Measurements from ENCODE around the gene NKAP.
"Not testable (repeated sequence)": the region's sequence is repeated elsewhere in the genome, so short reads cannot be mapped to it uniquely, and the experiment has no call there.

The NKAP gene

GRCh38 chrX:119917877-119918276 is 25.7 kb downstream of the NKAP start:
- Histone ChIP-seq H3K4me3 (ENCODE audit: low read depth, low read length) (no peak overlapping the region), H3K27me3 (no peaks in the 10 kb centered on the region), H3K9me3 (no peaks in the 10 kb centered on the region), H3K36me3 (no peaks in the 10 kb centered on the region), H3K4me1 (no peaks in the 10 kb centered on the region)
- no peak for DNase-seq
- no peak for TF ChIP-seq CTCF (IDR thresholded peaks at IDR 0.05; ENCODE audit: low read depth, low read length)

- no peak for DNase-seq
- no peaks in the 10 kb centered on the region for H3K9me3 ChIP-seq
- H3K4me3 ChIP-seq (ENCODE audit: low read depth, low read length) = no peak overlapping the region
- H3K4me1 ChIP-seq = no peaks in the 10 kb centered on the region
- H3K27me3 ChIP-seq = no peaks in the 10 kb centered on the region
- no peak for TF ChIP-seq CTCF (IDR thresholded peaks at IDR 0.05; ENCODE audit: low read depth, low read length)
- H3K36me3 ChIP-seq = no peaks in the 10 kb centered on the region
Observed at GRCh38 chrX:119916310-119916709, 27.2 kb downstream of the NKAP start.

- H3K27me3 ChIP-seq = no peaks in the 10 kb centered on the region
- TF ChIP-seq CTCF (IDR thresholded peaks at IDR 0.05; ENCODE audit: low read depth, low read length) = no peak
- H3K9me3 ChIP-seq = no peaks in the 10 kb centered on the region
- no peak for DNase-seq
- no peak overlapping the region for H3K4me3 ChIP-seq (ENCODE audit: low read depth, low read length)
- no peaks in the 10 kb centered on the region for H3K4me1 ChIP-seq
- no peaks in the 10 kb centered on the region for H3K36me3 ChIP-seq
Observed at GRCh38 chrX:119900976-119901375, 42.6 kb downstream of the NKAP start.

- H3K36me3 ChIP-seq = no peaks in the 10 kb centered on the region
- H3K9me3 ChIP-seq = no peaks in the 10 kb centered on the region
- no peak for DNase-seq
- H3K27me3 ChIP-seq = no peaks in the 10 kb centered on the region
- TF ChIP-seq CTCF (IDR thresholded peaks at IDR 0.05; ENCODE audit: low read depth, low read length) = no peak
- no peak overlapping the region for H3K4me3 ChIP-seq (ENCODE audit: low read depth, low read length)
- H3K4me1 ChIP-seq = no peaks in the 10 kb centered on the region
Observed at GRCh38 chrX:119899125-119899524, 44.4 kb downstream of the NKAP start.

GRCh38 chrX:119895843-119896326 is 47.7 kb downstream of the NKAP start, which contains the start of gene AKAP14:
Gene AKAP14 (plus strand): TSS chrX:119895893. CDS start chrX:119903224, 7,331 bp downstream.
- TF ChIP-seq CTCF (IDR thresholded peaks at IDR 0.05; ENCODE audit: low read depth, low read length) = no peak
- Histone ChIP-seq H3K4me1 (no peaks in the 10 kb centered on the region), H3K36me3 (no peaks in the 10 kb centered on the region), H3K4me3 (ENCODE audit: low read depth, low read length) (no peak within 1 kb of the TSS), H3K27me3 (no peaks in the 10 kb centered on the region), H3K9me3 (no peaks in the 10 kb centered on the region)
- DNase-seq = no peak

GRCh38 chrX:119891961-119892692 is 51.4 kb downstream of the NKAP start:
- not testable (repeated sequence) for DNase-seq; H3K27me3 ChIP-seq; H3K4me1 ChIP-seq; H3K4me3 ChIP-seq (ENCODE audit: low read depth, low read length); H3K36me3 ChIP-seq; H3K9me3 ChIP-seq

- not testable (repeated sequence) for H3K4me3 ChIP-seq (ENCODE audit: low read depth, low read length); H3K27me3 ChIP-seq; DNase-seq
Observed at GRCh38 chrX:119890626-119891025, 52.9 kb downstream of the NKAP start.

More at GRCh38 chrX:119890626-119891025, 52.9 kb downstream of the NKAP start:
- not testable (repeated sequence) for H3K36me3 ChIP-seq, H3K4me1 ChIP-seq, H3K9me3 ChIP-seq

Data from BE2C (cell line).